Measurements from ENCODE around the gene NEBL. TPM values are rescaled to one million over a fixed set of nuclear protein-coding genes. Genes with fewer than 3 reads are reported as not detected.
"Not testable (repeated sequence)": the region's sequence is repeated elsewhere in the genome, so short reads cannot be mapped to it uniquely, and the experiment has no call there.

Gene NEBL
- 8.5 and 12.3 TPM in 2 replicates for total RNA-seq
- polyA plus RNA-seq, result 6.3 and 9.9 TPM in 2 replicates

- WGBS (ENCODE audit: low lambda C conversion rate, missing lambda C conversion rate), result 59% methylated on average over 2 of the region's 2 CpGs
- H3K27ac ChIP-seq, result no peak within 1 kb of the TSS
- no peak within 1 kb of the TSS for H2AFZ ChIP-seq
- no peak within 1 kb of the TSS for H3K4me3 ChIP-seq
- H3K9me2 ChIP-seq (replicated peaks; ENCODE audit: insufficient read depth), result no peaks in the 10 kb centered on the region
- no peak within 1 kb of the TSS for H3K4me2 ChIP-seq
- no peak for TF ChIP-seq EZH2 (IDR thresholded peaks at IDR 0.05; ENCODE audit: borderline replicate concordance)
- TF ChIP-seq CTCF (IDR thresholded peaks at IDR 0.05; ENCODE audit: poor library complexity), result no peak
- TF ChIP-seq EZH2phosphoT487 (IDR thresholded peaks at IDR 0.05; ENCODE audit: low read depth, severe bottlenecking, unreplicated experiment), result no peak
- no peaks in the 10 kb centered on the region for H3K4me1 ChIP-seq (ENCODE audit: insufficient read depth)
- no peaks in the 10 kb centered on the region for H3K27me3 ChIP-seq
- no peaks in the 10 kb centered on the region for H3K9me3 ChIP-seq (ENCODE audit: low read depth)
- H4K20me1 ChIP-seq (ENCODE audit: insufficient read depth, poor library complexity, severe bottlenecking), result no peaks in the 10 kb centered on the region
- H3K36me3 ChIP-seq (replicated peaks; ENCODE audit: insufficient read depth, low read depth), result no peaks in the 10 kb centered on the region
- no peak for DNase-seq (ENCODE audit: low spot score)
- no peaks in the 10 kb centered on the region for H3K79me2 ChIP-seq
Observed at GRCh38 chr10:20897146-20897825, at the start of gene NEBL. Gene NEBL, minus strand, starts transcription at chr10:20897311. Its CDS starts 106 bp downstream, at chr10:20897205.

- 95% methylated on average over 9 of the region's 9 CpGs for whole genome bisulfite sequencing (ENCODE audit: low lambda C conversion rate, missing lambda C conversion rate)
- no peaks in the 10 kb centered on the region for H4K20me1 ChIP-seq (ENCODE audit: insufficient read depth, poor library complexity, severe bottlenecking)
- H3K27me3 ChIP-seq, result no peaks in the 10 kb centered on the region
- H3K4me2 ChIP-seq, result no peak overlapping the region
- no peaks in the 10 kb centered on the region for H3K36me3 ChIP-seq (replicated peaks; ENCODE audit: insufficient read depth, low read depth)
- no peak overlapping the region for H3K27ac ChIP-seq
- no peak overlapping the region for H3K4me3 ChIP-seq
- no peak overlapping the region for H2AFZ ChIP-seq
- no peaks in the 10 kb centered on the region for H3K79me2 ChIP-seq
- no peak for DNase-seq (ENCODE audit: low spot score)
- H3K9me2 ChIP-seq (replicated peaks; ENCODE audit: insufficient read depth), result no peaks in the 10 kb centered on the region
- H3K4me1 ChIP-seq (ENCODE audit: insufficient read depth), result no peaks in the 10 kb centered on the region
- TF ChIP-seq EZH2phosphoT487 (IDR thresholded peaks at IDR 0.05; ENCODE audit: low read depth, severe bottlenecking, unreplicated experiment), result no peak
- TF ChIP-seq EZH2 (IDR thresholded peaks at IDR 0.05; ENCODE audit: borderline replicate concordance), result no peak
- no peak for TF ChIP-seq CTCF (IDR thresholded peaks at IDR 0.05; ENCODE audit: poor library complexity)
- H3K9me3 ChIP-seq (ENCODE audit: low read depth), result no peaks in the 10 kb centered on the region
Observed at GRCh38 chr10:20945546-20946332, 48.6 kb upstream of the NEBL start.

- Histone ChIP-seq H3K9me3 (ENCODE audit: low read depth) (no peaks in the 10 kb centered on the region), H3K27me3 (no peaks in the 10 kb centered on the region), H3K4me3 (no peak overlapping the region), H3K4me1 (ENCODE audit: insufficient read depth) (no peaks in the 10 kb centered on the region), H3K27ac (no peak overlapping the region), H3K4me2 (no peak overlapping the region), H4K20me1 (ENCODE audit: insufficient read depth, poor library complexity, severe bottlenecking) (no peaks in the 10 kb centered on the region), H3K36me3 (replicated peaks; ENCODE audit: insufficient read depth, low read depth) (no peaks in the 10 kb centered on the region), H3K79me2 (no peaks in the 10 kb centered on the region), H3K9me2 (replicated peaks; ENCODE audit: insufficient read depth) (no peaks in the 10 kb centered on the region), H2AFZ (no peak overlapping the region)
- WGBS (ENCODE audit: low lambda C conversion rate, missing lambda C conversion rate), result 91% methylated on average over 7 of the region's 7 CpGs
- TF ChIP-seq EZH2phosphoT487 (IDR thresholded peaks at IDR 0.05; ENCODE audit: low read depth, severe bottlenecking, unreplicated experiment) (no peak), CTCF (IDR thresholded peaks at IDR 0.05; ENCODE audit: poor library complexity) (no peak)
- DNase-seq (ENCODE audit: low spot score), result no peak
Observed at GRCh38 chr10:20944789-20945502, 47.8 kb upstream of the NEBL start.

GRCh38 chr10:20939414-20939813 lies 42.3 kb upstream of the NEBL start:
- H3K4me3 ChIP-seq; DNase-seq (ENCODE audit: low spot score); H3K4me1 ChIP-seq (ENCODE audit: insufficient read depth); H3K9me3 ChIP-seq (ENCODE audit: low read depth); H3K36me3 ChIP-seq (replicated peaks; ENCODE audit: insufficient read depth, low read depth); H3K27ac ChIP-seq; H3K27me3 ChIP-seq; H2AFZ ChIP-seq; H3K9me2 ChIP-seq (replicated peaks; ENCODE audit: insufficient read depth); H3K4me2 ChIP-seq; H4K20me1 ChIP-seq (ENCODE audit: insufficient read depth, poor library complexity, severe bottlenecking); H3K79me2 ChIP-seq: not testable (repeated sequence)
- WGBS (ENCODE audit: low lambda C conversion rate, missing lambda C conversion rate), result 44% methylated on average over 2 of the region's 5 CpGs
